GM21717 (cell line): ENCODE results near the gene JMJD7.

Experiments
- ATAC-seq: cut with Tn5 transposase; IDR thresholded peaks from one replicate; pipeline ENCODE4 v1.9.1; 2021; ENCODE audit warnings: mild to moderate bottlenecking, moderate library complexity; ENCODE audit not compliant: unreplicated experiment

Gene JMJD7

DNA sequence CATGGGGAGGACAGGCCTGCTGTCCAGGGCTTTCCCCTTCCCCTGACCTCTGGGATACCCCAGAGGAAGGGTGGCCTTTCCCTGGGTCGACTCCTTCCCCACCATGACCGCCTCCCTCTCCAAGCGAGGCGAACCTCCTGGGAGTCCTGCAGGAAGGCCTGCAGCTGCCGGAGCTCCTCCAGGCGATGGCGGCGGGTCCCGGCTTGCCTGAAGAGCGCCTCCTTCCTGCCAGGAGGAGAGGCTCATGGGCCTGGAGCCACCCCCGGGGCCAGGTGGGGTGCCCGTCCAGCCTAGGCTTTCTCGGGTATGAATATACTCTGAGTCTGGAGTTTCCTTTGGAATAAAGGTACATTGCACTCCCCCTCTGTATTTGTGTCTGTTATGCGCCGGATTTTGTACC is 30.9 kb downstream of the JMJD7 start:
- no peak for ATAC-seq

DNA sequence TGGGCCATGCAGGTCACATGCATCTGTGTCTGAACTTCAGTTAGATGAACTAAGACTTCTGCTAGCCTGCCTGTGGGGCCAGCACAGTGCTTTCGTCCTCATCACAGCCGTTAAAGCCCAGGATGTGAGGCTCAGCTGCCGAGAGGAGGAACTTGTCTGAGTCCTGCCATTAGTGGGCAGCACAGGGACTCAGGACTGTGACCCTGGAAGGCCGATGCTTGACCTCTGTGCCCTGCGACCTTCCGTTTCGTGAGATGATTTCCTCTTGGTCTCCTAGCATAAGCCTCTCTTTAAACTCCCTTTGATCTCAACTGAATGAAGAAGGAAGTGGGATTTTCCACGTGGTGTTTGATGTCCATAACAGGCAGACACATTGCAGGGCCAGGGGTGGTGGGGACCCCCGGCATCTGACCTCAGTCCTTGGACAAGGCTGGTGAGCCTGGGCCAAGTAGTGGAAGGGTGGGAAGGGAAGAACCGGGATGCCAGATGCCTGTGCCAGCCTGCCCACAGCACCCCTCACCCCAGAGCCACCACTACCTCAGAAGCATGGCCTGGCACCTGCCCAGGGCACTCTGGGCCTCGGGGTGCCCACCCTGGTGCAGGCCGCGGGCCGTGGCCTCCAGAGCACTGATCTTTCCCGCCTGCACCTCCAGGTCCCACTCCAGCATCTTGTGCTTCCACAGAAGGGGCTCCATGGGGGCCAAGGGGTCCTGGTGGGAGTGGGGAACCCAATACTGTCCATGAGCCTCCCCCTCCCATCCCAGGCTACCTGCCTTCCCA is 32.3 kb downstream of the JMJD7 start:
- no peak for ATAC-seq

DNA sequence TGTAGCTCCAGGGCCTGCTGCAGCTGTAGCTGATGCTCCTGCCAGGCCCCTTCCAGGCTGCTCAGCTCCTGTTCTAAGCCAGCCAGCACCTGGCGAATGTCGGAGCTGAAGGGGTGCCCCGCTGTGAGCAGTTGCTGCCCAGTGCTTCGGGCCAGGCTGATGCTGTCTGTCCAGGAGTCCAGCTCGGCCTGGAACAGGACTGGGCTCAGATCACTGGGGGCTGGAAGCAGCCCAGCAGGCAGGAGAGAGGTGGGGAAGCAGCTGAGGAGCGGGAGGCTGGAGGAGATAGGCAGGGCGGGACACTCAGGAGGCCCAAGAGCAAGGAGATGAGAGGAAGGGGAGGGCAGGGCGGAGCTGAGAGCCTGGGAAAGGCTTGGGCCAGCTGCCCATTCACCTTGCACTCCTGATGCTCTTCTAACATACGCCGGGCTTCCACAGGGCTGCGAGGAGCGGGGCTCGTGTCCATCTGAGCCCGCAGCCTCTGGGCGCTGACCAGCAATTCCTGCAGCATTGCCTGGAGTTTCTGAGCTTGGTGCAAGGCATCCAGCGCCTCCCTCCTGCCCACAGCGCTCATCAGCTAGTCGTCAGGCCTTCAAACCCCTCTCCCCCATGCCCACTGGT is 34.0 kb downstream of the JMJD7 start:
- no peak for ATAC-seq

DNA sequence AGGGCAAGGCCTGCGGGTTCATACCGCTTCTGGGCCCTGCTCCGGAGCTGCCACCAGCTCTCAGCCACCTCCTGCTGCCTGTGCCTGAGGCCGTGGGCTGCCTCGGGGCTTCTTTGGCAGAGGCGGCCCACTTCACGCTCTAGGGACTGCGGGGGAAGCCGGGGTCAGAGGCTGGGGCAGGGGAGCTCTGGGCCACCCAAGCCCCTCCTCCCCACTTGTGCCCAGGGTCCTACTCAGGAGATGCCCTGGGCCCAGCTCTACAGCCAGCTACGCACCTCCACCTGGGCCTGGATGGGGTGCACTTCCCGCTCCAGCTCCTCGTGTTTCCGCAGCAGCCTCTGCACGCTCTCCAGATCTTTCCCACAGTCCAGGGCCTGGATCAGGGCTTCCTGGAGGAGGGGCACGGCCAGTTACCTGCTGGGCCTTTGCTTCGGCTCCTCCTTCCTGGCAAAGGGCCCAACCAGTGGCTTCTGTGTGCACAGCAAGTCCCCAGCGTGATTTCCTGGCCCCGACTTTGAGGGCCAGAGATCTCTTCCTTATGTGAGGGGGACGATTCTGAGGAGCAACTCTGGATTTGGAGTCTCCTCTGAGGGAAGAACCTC is 34.7 kb downstream of the JMJD7 start:
- ATAC-seq, result no peak

DNA sequence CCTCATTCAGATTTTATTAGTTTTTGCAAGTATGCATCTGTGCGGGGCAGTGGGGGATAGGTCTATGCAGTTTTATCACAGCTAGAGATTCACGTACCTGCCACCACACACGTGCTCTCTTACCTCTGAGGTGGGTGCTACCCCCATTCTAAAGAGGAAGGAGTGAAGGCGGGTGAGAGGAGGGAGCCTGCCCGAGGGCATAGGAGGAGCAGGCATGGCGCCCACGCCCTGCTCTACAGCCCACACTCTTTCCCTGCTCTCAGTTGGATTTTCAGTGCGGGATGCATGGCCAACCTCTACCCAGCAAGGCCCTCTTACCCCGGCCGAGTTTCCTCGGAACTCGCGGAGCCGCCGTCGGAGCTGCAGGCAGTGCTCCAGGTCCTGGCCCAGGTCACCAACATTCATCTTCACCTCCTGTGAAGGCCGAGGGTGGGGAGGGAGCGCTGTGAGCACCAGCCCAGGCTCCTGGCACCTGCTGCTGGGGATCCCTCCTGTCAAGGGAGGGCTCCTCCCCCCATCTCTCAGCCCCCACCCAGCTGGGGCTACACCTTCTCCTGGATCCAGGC is 37.7 kb downstream of the JMJD7 start:
- ATAC-seq, result no peak

DNA sequence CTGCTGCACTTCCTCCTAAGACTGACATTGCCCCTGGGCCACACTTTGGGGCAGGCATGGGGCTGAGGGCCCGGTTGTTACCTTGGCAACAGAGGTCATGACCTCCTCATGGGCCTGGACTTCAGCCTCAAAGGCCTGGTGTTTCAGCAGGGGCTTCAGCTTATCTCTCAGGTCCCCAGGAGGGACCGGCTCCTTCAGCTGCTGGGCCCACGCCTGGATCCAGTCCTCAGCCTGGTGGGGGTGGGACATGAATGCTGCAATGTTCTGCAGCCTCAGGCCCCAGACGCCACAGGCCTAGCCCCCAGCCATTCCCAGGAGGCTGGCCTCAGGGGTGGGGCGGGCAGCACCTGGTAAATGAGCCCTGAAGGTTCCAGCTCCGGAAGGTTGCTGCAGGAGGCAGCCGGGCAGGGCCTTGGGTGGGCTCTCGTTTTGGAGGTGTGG is 38.4 kb downstream of the JMJD7 start:
- ATAC-seq, result no peak

DNA sequence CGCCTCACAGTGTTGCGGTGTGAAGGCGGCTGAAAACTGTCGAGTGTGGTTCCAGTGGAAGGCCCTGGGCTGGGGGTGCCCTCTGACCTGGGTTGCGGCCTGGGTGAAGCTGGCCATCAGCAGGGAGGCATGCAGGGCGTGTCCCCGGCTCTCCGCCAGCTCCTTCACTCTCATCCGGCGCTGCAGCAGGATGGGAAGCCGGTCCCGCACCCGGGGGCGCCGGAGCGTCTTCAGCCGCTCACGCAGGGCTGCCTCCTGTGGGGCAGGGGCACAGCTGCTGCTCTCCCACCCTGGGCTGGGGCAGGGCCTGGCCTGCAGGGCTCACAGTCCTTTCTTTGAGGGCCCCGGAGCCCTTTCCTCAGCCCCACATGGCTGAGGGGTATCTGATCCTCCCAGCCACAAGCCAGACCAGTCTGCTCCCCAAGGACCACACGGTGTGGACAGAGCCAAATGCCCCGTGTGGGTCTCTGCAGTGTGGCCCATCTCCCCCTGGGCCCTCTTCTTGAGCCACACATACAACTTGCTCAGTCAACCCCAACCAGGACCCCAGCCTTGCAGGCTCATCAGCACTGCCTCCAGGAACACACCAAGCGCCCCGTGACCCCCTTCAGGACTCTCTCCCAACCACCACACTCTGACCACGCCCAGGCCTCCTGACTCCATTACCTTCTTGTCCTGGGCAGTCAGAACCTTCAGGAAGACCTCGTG is 39.1 kb downstream of the JMJD7 start:
- ATAC-seq, result no peak

DNA sequence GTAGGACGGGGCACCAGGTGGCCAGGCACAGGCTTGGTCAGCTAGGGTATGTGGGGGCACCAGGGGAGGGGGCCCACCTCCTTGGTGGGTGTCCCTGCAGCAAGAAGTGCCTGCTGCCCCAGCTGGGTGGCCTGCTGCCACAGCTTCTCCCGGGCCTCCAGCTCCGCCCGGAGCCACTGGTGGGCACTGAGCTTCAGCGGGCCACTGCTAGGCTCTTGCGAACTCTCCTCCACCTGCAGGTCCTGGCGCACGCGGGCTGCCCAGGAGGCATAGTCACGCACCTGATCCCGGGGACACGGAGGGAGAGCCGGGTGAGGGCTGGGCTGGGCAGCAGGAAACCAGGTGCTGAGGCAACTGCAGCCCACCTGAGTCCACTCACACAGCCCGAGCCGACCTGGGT is 40.4 kb downstream of the JMJD7 start:
- ATAC-seq, result no peak

DNA sequence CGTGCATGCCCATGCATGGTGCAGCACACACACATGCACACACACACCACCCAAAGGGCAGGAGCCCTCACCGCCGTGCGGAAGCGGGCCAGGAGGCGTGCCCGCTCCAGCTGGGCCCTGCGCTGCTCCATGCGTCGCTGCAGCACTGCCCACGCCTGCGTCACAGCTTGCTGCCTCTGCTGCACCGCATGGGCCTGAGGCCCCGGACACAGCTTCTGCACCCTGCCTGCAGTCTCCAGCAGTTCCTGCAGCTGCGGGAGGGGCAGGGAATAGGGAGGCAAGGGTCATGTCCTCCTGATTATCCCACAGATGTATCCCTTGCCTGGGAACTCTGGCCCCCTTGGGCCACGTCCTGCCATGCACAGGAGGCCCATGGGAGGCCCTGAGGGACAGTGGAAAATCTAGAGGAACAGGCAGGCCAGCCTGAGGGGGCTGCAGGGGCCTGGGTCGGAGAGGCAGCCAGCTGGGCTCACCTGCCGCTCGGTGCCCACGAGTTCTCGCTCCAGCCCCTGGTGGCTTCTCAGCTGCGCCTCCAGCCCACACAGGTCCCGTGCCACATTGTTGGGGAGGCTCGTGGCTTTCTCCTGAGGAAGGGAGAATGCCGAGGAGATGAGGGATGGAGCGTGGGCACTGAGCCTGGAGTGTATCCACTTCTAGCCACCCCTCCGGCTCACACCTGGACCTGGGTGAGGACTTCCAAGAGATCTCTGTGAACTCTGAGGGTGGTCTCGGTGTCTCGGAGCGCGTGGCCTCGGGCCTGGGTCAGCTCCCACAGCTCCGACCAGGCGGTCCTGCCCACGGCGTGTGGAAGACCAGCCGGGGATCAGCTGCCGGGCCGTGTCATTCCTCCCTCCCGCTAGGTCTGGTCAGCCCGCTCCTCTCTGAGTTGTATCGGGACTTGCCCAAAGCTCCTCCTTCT is 42.1 kb downstream of the JMJD7 start:
- no peak for ATAC-seq

DNA sequence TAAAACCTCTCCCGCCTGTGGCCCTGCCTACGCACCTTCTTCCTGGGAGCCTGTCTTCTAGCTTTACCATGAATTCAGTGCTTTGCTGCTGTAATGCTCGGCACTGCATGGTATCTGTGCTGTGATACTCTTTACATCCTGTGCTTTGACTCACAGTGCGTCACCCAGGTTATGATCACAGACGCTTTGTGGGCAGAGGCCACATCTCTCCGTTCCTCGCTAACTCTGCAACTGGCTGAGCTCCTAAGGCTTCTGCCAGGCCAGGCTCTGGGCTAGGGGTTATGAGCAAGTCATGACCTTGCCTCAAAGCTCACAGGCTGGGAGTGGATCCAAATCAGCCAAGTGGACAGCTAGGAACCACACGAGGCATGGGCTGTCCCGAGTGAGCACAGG is 42.8 kb downstream of the JMJD7 start:
- no peak for ATAC-seq

DNA sequence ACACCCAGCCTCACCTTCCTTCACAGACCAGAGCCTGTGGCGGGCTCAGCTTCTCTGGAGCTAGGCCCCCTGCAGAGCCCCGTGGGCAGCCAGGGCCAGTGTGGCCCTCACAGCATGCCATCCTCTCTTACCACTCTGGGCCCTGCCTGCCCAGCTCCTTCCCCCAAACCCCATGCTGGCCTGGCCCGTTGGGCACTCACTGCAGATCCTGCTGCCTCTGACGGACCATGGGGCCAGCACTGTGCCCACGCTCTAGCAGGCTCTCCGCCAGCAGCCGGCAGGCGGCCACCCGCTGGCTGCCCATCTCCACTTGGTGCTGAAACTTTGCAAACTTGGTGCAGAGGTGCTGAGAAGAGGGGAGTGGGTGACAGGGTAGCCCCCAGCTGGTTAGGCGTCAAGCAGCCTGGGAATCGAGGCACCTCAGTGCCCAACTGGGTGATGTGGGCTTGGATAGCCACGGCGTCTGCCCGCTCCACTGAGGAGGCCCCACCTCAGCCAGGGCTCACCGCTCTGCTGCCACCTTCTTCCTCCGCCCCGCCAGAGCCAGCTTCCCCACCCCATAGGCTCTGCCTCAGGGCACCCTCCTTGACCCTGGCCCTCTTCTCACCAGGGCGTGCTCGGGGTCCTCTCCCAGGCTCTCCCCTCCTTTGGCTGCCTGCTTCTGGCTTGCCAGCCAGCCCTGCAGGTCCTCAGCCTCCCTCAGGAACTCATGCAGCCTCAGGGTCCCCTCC is 43.4 kb downstream of the JMJD7 start:
- no peak for ATAC-seq

DNA sequence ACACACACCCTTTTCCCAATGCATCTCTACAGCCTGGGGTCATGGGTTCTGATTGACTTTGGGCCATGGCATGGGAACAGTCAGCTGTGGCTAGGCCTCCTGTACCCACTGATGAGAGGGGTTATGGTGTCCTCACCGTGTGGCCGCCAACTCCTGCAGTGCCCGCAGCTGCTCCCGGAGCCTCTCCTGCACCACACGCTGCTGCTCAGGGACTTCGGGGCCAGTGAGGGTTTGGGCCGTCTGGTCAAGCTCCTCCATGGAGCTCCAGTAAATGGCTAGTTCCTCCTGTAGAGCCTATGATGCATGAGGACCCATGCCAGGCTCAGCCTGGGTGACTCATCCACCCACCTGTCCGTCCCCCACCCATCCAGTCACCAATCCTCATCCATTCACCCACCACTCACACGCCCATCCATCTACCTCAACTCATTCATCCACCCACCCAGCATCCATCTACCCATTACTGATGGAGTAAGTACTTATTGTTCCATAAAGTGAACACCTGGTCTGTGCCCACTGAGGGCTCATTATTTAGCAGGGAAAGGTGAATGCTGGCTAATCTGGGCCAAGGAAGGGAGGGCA is 44.4 kb downstream of the JMJD7 start:
- ATAC-seq, result no peak

DNA sequence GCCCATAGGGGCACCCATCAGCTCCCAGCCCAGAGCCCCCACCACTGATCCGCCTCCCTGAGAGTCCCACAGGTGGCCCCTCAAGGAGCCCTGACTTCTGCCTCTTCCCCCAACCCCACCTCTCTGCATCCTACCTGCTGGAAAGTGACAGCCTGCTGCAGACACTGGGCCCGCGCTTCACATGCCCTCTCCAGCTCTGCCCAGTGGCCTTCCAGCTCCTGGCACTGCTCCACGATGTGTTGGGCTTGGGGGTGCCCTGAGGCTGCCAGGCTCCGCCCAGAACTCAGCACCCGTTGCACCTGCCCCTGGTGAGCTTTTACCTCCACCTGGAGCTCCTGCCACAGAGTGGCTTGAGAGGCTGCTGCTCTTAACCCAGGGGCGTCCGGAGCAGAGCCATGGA is 45.8 kb downstream of the JMJD7 start:
- no peak for ATAC-seq

DNA sequence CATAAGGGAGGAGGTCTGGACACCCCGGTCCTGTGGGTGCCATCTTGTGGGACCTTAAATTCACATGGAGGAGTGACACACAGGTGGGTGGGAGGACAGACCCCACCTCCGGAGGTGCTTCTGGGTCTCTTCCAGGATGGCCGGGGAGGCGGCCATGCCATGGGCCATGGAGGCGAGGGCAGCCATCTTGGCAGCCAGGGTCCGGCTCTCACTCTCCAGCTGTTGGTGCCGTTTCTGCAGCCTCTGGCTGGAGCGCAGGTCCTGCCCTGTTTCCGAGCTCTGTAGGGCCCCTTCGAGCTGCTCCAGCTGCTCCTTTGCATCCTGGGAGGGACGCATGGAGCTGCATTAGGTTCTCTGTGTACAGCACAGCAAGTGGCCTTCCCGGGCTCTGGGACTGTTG is 46.8 kb downstream of the JMJD7 start:
- ATAC-seq, result no peak

DNA sequence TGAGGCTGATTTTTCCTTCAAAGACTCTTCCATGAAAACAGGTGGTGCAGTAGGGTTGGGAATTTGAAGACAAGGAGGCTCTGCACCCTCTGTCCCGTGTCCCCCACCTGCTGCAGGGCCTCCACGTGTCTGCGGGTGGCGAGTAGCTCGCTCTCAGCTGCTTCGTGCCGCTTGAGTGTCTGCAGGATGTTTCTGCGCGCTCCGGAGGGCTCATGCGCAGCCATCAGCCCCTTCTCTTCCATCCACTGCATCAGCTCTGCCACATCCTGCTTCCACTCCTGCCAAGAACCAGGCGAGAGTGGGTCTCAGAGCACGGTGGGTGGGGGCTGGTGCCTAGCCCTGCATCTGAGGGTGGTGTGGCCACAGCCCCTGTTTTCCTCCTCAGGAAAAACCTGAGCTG is 48.1 kb downstream of the JMJD7 start:
- ATAC-seq, result no peak

DNA sequence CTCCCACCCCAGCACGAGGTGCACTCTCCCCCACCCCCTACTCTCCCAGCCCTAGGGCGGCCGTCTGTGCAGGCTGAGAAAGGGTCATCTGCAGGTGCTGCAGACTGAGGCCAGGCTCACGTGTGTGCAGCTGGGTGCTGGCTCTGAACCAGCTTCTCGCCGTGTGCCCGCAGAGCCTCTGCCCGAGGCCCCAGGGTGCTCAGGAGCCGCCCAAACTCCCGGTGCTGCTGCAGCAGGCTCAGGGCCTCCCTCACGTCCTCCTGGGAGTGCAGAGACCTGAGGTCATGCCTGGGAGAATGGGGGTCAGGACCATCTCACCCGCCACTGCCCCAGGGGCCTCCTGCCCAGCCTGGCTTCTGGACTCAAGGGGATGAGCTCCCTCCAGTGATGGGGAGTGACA is 48.8 kb downstream of the JMJD7 start:
- ATAC-seq, result no peak

DNA sequence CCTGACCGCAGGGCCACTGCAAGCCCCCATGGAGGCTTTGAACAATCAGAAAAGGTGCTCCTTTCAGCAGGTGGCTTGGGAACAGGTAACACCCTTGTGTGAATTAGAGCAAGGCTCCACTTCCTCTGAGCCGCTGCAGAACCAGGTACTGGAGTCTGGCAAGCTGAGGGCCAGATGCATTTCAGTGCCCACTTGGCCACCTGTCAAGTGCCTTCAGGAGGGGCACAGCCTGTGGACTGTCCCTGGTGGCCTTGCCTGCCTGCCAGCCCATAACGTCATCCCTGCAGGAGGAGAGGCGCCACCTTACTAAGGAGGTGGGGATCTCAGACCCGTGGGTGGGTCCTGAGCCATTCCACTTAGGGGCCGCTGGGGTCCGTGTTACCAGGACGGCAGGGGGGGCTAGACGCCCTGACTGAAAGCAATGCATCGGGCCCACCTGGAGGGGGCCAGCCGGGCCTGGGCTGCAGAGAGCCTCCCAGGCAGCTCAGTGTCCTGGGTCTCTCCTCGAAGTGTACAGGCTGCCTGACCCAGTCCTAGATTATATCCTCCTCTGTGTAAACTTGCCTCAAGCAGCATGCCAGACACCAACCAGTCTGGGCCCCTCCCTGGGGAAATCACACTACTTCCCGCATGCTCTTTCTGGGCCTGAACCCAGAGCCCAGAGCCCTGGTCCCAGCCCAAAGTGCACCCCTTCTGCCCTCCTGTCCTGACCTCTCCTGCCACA is 49.9 kb downstream of the JMJD7 start:
- ATAC-seq, result no peak

DNA sequence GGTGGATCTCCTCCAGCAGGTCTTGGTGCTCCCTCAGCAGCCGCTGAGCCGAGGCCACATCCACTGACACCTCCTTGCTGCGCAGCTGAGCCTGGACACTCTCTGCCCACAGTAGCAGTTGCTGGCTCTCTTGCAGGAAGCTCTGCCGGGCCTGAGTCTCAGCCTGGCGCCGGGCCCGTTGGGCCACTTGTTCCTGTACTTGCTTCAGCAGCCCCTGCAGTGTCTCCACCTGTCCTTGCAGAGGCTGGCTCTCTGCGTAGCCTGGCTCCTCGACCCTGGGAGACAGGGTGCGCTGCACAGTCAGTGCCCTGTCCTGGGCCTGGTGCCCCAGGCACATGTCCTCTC is 50.4 kb downstream of the JMJD7 start:
- no peak for ATAC-seq

DNA sequence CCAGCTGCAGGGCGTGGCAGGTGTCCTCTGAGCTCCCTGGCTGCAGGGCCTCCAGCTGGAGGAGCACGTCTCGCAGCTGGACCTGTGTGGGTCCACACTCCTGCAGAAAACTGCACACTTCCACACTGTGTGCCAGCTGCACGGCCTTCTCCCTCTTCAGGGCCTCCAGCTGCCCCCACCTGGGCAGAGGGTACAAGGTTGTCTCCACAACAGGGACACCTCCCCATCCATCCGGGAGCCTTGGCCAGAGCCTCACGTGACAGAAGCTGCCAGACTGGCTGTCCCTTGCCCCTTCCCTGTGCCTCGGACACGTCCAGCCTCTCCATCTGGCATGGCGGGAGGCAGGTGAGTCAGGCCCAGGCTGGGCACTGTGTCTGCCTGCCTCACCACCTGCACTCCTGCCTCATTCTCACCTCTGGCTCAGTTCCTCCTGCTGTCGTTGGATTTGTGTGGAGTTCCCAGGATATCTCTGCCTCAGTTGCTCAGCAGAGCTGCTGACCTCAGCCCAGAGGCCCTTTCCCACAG is 51.5 kb downstream of the JMJD7 start:
- no peak for ATAC-seq
